Left lung (tissue), 10 donors: Measurements from ENCODE around the gene ACTG1. TPM values are rescaled to one million over a fixed set of nuclear protein-coding genes. Genes with fewer than 3 reads are reported as not detected.

ENCODE experiments used
- ATAC-seq: fragments of 200-7000 bp; cut with Tn5 transposase; one replicate; pipeline ENCODE4 v1.9.1; 2020; ENCODE audit warnings: moderate library complexity
- DNase-seq, 4 donors: peaks; one replicate each; pipeline ENCODE4 v3.0.0-alpha.2; 2013 to 2020
- H3K27ac ChIP-seq, 2 donors: fragments of 200-600 bp; sonication (generic) in 1 of 2; one replicate each; pipeline versions ENCODE4 v1.5.0 to v1.8.0; 2020 to 2021
- H3K27me3 ChIP-seq, 2 donors: fragments of 200-600 bp; sonication (generic) in 1 of 2; one replicate each; pipeline versions ENCODE4 v1.5.0 to v1.8.0; 2020 to 2021
- H3K36me3 ChIP-seq, 2 donors: fragments of 200-600 bp; sonication (generic) in 1 of 2; one replicate each; pipeline versions ENCODE4 v1.5.0 to v1.8.0; 2020 to 2021
- H3K4me1 ChIP-seq, 2 donors: fragments of 200-600 bp; one replicate each; pipeline ENCODE4 v1.8.0; 2021
- H3K4me3 ChIP-seq, 2 donors: fragments of 200-600 bp; sonication (generic) in 1 of 2; one replicate each; pipeline versions ENCODE4 v1.5.0 to v1.8.0; 2020 to 2021; ENCODE audit warnings: mild to moderate bottlenecking in 1 of 2
- H3K9me3 ChIP-seq, 2 donors: fragments of 200-600 bp; sonication (generic) in 1 of 2; one replicate each; pipeline versions ENCODE4 v1.5.0 to v1.8.0; 2020 to 2021
- intact Hi-C, 2 donors: fragments of 100-400 bp; cut with DNase I; formaldehyde crosslinking; loops; one replicate each; pipeline versions ENCODE4 v1.11.2 to v1.14.2; 2022
- polyA plus RNA-seq, 6 donors: library from polyadenylated mRNA; unstranded; fragments of 120-200 nt; gene quantifications; one replicate each; pipeline ENCODE4 v1.2.1, GENCODE V29; 2013; ENCODE audit not compliant: insufficient read length in 6 of 6
- total RNA-seq, 2 donors: library from RNA; stranded (reverse); fragmentation: NEBNext Ultra II Directional; extraction: Animal tissue kit (Norgen Biotek cat#: 25700); gene quantifications; one replicate each; pipeline ENCODE4 v1.2.1, GENCODE V29; 2021
- TF ChIP-seq, protein P1 (sequence below), 2 donors: fragments of 200-600 bp; sonication (generic) in 1 of 2; IDR thresholded peaks; one replicate each; pipeline versions ENCODE4 v1.5.0 to v1.8.0; 2021; ENCODE audit warnings: antibody characterized with exemption in 2 of 2
- donor health status: DM: no; HTN: yes; CAD: no.
- donor health status: DM: no; HTN: no; CAD: no.

The ACTG1 gene
- total and polyA plus RNA-seq, 8 donors: 2,385 to 3,414 (median 2,872) TPM

DNA sequence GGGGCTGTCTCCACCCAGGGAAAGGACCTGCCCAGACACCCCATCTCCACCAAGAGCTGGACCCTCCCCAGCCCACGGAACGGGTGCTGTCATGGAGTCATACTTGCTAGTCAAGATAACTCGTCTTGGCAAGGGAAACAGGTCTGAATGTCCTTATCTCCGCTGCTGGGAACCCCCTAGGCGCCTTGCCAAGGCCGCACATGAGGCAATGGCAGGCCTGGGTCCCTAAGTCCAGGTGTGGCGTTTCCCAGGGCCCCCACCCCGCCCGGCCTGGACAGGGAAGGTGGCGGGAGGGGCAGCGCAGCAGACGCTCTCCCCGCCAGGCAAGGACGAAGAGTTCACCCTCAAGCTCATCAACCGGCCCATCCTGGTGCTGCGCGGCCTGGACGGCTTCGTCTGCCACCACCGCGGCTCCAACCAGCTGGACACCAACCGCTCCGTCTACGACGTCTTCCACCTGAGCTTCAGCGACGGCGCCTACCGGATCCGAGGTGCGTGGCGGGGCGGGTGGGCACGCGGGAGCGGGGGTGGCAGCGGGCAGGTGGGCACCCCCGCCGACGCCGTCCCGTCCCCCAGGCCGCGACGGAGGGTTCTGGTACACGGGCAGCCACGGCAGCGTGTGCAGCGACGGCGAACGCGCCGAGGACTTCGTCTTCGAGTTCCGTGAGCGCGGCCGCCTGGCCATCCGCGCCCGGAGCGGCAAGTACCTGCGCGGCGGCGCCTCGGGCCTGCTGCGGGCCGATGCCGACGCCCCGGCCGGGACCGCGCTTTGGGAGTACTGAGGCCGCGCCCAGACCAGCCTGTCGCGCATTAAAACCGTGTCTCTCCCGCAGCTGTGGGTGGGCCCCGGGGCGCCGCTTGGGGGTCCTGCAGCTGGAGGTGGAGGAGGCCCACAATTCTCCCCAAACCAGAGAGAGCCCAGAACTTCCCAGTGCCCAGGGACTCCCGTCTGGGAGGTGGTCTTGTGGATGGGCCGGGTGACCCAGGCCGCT is 24.0 kb upstream of the ACTG1 start:
- intact Hi-C loops: no loop called here
- ATAC-seq (peak; percentile 16), DNase-seq (peak in 2 of 4 donors; percentile 62 to 80)
- TF ChIP-seq, protein P1, sequence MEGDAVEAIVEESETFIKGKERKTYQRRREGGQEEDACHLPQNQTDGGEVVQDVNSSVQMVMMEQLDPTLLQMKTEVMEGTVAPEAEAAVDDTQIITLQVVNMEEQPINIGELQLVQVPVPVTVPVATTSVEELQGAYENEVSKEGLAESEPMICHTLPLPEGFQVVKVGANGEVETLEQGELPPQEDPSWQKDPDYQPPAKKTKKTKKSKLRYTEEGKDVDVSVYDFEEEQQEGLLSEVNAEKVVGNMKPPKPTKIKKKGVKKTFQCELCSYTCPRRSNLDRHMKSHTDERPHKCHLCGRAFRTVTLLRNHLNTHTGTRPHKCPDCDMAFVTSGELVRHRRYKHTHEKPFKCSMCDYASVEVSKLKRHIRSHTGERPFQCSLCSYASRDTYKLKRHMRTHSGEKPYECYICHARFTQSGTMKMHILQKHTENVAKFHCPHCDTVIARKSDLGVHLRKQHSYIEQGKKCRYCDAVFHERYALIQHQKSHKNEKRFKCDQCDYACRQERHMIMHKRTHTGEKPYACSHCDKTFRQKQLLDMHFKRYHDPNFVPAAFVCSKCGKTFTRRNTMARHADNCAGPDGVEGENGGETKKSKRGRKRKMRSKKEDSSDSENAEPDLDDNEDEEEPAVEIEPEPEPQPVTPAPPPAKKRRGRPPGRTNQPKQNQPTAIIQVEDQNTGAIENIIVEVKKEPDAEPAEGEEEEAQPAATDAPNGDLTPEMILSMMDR (IDR thresholded peaks at IDR 0.05): no peak
- peaks cover 0 to 39% of the 10 kb centered on the region in 2 donors for H3K36me3 ChIP-seq
- H3K27me3 ChIP-seq: peaks cover 3 to 59% of the 10 kb centered on the region in 2 donors
- H3K4me3 ChIP-seq: no peak overlapping the region
- peaks cover 6 to 19% of the 10 kb centered on the region in 2 donors for H3K4me1 ChIP-seq
- no peaks in the 10 kb centered on the region for H3K9me3 ChIP-seq
- no peak overlapping the region for H3K27ac ChIP-seq

DNA sequence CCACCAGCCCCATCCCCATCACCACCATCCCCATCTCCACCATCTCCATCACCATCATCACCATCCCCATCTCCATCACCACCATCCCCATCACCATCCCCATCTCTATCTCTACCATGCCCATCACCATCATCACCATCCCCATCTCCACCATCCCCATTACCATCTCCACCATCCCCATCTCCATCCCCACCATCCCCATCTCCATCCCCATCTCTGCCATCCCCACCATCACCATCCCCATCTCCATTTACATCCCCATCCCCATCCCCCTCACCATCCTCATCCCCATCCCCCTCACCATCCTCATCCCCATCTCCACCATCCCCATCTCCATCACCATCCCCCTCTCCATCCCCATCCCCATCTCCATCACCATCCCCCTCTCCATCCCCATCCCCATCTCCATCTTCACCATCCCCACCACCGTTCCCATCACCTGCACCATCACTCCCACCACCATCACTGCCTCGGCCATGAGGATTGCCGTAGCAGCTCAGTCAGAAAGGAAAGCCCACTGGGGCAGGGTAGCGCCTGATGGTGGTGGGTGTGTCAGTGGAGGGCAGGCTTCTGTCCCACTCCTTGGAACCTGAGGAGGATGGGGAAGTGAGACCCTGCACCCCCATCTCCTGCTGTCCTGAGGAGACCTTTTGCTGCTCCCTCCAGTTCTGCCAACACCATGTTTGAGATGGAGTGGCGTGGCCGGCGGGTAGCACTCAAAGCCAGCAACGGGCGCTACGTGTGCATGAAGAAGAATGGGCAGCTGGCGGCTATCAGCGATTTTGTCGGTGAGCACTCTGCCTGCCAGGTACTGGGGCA is 23.1 kb upstream of the ACTG1 start:
- ATAC-seq (no peak), DNase-seq (no peak)
- Histone ChIP-seq H3K4me1 (peaks cover 6 to 19% of the 10 kb centered on the region in 2 donors), H3K36me3 (peaks cover 0 to 30% of the 10 kb centered on the region in 2 donors), H3K27ac (no peak overlapping the region), H3K9me3 (no peaks in the 10 kb centered on the region), H3K4me3 (no peak overlapping the region), H3K27me3 (peaks cover 3 to 59% of the 10 kb centered on the region in 2 donors)
- TF ChIP-seq, protein P1 (IDR thresholded peaks at IDR 0.05): no peak
- intact Hi-C loops: no loop called here

DNA sequence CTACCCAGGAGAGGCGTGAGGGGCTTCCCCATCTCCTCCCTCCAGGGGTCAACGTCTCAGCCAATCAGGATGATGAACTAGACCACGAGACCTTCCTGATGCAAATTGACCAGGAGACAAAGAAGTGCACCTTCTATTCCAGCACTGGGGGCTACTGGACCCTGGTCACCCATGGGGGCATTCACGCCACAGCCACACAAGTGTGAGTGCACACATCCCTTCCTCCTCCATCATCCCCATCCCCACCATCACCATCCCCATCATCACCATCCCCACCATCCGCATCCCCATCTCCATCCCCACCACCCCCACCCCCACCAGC is 22.4 kb upstream of the ACTG1 start:
- Histone ChIP-seq H3K36me3 (peaks cover 0 to 22% of the 10 kb centered on the region in 2 donors), H3K27ac (no peak overlapping the region), H3K4me3 (no peak overlapping the region), H3K9me3 (no peaks in the 10 kb centered on the region), H3K27me3 (peaks cover 3 to 59% of the 10 kb centered on the region in 2 donors), H3K4me1 (peaks cover 6 to 19% of the 10 kb centered on the region in 2 donors)
- DNase-seq (no peak), ATAC-seq (no peak)
- intact Hi-C loops: no loop called here
- TF ChIP-seq, protein P1 (IDR thresholded peaks at IDR 0.05): no peak

DNA sequence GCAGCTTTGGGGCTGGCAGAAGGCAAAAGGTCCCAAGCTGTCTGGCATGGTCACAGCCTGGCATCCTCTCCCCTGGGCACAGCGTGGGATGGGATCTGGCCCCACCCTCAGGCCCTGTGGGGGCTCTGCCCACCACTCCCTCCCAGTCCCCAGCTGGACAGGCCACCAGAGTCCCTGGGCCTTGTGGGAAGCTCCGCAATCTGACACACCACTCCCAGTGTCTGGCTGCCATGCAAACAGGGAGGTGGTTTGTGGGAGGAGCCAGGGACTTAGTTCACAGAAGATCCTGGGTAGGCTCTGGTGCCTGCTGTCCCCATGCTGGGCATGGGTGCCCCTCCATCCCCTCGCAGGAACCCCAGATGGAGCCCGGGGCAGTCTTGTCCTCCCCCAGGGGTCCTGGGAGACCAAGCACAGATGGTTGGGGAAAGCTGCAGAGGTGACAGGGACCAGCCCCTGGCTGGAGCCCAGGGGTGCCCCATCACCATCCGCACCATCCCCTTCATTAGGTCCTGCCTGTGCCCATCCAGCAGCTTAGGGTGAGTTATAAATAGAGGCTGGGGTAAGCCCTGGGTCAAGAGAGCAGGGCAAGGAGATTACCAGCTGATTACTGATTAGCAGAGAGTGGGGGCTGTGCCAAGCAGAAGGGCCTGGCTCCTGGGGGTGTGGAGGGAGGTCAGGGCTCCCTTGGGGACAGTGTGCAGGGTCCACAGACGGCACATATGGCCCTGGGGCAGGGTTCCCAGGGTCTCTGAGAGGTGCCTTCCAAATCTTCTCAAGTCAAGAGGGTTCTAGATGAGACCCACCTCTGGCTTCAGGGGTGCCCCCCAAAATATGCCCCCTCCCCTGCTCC is 21.8 kb upstream of the ACTG1 start:
- Histone ChIP-seq H3K9me3 (no peaks in the 10 kb centered on the region), H3K4me3 (no peak overlapping the region), H3K27ac (no peak overlapping the region), H3K36me3 (peaks cover 0 to 16% of the 10 kb centered on the region in 2 donors), H3K4me1 (peaks cover 6 to 19% of the 10 kb centered on the region in 2 donors), H3K27me3 (peaks cover 3 to 64% of the 10 kb centered on the region in 2 donors)
- ATAC-seq: no peak
- TF ChIP-seq, protein P1 (IDR thresholded peaks at IDR 0.05): no peak
- peak in 1 of 4 donors; percentile 51 for DNase-seq
- intact Hi-C loops: no loop called here
